ENCODE data around the gene TRIOBP.

Gene TRIOBP

DNA sequence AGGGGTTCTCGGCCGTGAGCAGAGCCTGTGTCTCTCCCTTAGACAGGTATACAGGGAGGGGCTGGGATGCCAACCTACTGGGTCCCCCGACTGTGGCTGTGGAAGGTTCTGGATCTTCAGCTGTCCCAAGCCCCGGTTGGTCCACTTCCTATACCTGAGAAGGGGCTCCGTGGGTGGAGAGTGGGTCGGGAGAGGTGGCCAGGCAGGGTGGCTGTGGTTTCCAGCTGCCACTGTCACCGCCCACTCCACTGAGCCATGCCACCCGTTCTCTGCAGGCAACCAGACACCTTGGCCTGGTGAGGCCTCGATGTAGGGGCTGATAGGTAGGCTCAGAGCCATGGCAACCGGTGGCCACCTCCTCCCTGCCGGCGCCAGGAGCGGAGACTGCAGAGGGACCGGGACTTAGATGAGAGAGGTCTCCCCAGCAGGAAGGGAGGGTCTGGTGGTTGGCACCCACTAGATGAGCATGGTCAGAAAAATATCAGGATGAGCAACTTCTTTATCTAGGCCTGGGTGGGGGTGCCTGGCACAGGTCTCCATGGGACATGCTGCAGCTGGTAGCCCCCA lies 53.8 kb downstream of the TRIOBP start:
- no peak for DNase-seq

DNA sequence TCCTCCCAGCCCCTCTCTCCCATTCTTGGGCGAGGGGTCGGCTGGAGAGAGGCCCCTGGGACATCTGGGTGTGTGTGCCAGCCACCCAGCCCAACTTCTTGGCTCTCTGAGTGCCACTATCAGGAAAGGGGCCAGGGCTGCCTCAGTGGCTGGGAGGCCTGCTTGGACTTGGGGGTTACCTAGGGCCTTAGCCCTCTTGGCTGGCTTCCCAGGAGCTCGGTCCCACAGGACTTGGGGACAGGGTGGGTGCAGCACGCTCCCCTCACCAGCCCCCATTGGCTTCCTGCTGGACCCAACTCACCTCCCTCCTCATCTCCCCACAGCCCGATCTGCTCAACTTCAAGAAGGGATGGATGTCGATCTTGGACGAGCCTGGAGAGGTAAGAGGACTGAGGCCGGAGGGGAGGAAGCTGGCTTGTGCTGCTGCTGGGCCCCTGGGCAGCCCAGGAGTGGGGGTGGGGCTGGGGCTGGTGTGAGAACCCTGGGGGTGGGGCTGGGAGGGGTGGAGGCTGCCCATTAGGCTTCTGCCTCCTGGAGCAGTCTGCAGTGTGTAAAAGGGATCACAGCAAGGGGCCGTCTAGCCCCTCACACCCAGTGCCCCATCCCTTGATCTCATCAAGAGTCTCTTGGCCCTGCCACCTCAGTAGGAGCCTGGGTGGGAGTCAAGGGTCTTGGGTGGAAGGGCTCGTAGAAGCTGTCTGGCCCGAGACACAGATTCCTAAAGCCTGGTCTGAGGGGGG lies 54.8 kb downstream of the TRIOBP start:
- DNase-seq: no peak

DNA sequence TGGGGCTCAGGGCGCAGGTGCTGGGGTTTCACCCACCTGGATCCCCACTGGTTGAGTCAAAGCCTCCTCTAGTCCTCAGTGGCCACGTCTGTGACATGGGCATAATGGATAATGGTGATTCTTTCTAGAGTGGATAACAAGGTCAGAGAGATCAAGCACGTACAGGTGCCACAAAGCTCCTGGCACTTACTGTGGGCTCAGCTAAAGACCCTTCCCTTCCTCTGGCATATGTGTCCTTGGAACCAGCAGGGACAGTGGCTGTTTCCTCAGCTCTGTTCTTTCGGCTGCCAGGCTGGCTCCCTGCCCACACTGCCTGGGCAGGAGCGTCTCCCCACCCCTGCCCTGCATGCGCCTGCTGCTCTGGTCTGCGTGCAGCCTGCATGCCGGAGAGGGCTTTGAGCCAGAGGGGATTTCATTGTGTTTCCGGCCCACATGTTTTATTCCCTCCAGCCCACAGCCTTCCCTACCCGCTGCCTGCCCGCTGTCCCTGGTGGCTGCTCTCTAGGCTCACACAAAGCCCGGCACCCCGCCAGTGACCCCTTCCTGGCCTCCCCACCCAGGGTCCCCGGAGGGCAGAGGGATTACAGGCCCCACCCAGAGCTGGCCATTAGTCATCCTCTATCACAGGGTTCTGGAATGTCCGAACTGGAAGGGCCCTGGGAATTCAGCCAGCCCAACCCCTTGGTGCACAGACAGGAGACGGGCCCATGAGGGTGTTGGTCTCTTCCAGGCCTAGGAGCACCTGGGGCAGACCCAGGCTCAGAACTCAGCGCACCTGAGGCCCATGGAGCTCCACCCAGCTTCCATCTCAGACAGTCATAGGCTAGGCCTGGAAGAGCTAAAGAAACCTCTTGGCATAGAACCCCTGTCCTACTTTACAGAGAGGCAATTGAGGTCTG lies 55.6 kb downstream of the TRIOBP start:
- DNase-seq: no peak

DNA sequence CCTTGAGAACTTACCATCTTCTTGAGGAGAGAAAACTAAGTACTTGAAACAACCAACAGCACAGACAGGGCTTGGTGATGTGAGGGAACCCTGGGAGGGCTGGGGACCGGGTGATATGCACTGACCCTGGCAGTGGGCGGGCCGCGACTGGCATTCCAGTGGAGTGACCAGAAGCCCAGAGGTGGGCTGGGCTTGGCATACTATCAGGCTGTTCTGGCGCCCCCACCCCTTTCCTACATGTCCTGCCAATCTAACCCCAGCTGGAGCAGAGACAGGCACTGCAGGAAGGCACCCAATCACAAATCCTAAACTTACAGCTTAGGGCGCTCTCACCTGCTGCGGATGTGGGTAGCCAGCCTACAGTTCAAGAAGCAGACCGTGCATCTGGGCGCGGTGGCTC lies 56.9 kb downstream of the TRIOBP start:
- DNase-seq: no peak

DNA sequence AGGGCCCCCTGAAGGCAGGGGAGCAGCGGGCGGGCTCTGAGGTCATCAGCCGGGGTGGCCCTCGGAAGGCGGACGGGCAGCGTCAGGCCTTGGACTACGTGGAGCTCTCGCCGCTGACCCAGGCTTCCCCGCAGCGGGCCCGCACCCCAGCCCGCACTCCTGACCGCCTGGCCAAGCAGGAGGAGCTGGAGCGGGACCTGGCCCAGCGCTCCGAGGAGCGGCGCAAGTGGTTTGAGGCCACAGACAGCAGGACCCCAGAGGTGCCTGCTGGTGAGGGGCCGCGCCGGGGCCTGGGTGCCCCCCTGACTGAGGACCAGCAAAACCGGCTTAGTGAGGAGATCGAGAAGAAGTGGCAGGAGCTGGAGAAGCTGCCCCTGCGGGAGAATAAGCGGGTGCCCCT lies 60.8 kb downstream of the TRIOBP start:
- DNase-seq: no peak

DNA sequence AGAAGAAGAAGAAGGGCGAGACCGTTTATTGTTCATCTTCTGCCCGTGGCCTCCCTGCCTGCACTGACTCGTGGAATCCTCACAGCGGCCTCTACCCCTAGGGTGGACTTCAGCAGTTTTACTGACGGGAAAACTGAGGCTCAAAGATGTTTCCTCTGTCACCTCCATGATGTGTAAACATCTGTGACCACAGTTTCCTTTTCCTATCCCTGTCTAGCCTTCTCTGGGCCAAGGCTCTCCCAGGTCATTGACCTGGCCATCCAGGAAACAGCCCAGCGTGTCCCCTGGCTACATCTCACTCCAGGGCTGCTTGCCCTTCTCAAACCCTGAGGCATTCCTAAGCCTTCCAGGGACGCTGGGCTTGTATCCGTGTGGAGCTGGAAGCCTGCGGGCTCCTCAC lies 61.8 kb downstream of the TRIOBP start:
- no peak for DNase-seq

DNA sequence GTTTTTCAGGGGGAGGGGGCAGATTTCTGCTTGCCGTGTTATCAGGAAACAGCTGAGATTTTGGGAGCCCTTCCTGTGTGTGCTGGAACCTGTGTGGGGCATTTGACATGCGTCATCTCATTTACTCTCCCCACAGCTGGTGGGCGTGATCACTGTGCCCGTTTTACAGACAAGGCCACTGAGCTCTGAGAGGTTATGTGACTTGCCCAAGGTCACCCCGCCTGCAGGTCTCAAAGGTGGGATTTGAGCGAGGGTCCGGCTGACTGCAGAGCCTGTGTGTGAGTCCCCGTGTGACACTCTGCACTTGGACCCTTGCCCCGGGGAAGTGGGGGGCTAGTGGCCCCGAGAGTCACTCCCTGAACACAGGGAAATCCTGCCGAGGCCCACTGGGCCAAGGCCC lies 62.4 kb downstream of the TRIOBP start:
- DNase-seq: no peak

DNA sequence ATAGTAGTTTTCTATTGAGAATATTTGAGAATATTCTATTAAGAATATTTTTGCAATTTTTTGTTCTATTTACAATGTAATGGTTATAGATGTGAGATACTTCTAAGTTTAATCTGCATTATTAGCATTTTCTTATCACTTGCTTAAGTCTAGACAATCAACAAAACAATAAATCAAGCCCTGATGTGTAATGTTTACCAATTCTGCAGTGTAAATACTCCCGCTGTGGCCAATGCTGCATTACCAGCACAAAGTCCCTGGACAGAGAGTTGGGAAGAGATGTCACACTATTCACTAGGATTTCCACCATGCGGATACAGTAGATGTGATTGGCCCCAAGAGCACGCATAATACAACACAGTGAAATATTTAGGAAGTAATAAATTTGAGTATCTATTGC lies 63.3 kb downstream of the TRIOBP start:
- no peak for DNase-seq

DNA sequence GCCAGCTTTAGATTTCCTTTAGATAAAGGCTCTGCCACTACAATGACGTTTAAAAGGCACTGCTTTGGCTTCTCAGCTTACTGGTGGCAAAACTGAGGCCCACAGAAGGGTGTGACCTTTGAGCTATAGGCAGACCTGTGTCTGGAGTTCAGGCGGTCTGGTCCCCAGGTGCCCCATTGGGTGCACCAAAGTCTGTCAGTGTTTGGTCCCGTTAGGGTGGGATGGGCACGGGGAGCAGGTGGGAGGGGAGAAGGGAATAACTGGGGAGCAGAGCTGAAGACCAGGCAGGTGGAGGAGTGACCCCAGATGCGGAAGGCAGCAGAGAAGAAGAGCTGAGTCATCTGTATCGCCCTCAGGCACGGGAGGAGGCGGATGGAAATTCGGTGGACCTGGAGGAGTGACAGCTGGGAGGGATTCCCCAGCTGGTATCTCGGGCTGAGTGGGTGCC lies 65.6 kb downstream of the TRIOBP start:
- DNase-seq: no peak

DNA sequence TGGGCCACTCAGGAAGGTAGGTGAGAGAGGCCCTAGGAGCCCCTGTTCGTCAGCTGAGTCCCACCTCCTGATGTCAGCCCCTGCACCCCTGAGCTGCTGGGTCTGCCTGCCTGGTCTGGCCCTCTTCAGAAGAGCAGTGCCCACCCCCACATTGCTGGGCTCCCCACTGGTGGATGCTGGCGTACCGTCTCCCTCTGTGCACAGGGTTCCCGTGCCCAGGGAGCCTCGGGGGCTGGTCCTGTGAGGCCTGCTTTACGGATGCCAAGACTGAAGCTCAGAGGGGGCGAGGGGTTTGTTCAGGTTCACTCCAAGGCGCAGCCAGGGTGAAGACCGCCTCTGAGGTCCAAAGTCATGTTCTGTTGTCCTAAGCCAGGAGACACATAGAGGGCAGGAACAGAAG lies 66.2 kb downstream of the TRIOBP start:
- DNase-seq: no peak

DNA sequence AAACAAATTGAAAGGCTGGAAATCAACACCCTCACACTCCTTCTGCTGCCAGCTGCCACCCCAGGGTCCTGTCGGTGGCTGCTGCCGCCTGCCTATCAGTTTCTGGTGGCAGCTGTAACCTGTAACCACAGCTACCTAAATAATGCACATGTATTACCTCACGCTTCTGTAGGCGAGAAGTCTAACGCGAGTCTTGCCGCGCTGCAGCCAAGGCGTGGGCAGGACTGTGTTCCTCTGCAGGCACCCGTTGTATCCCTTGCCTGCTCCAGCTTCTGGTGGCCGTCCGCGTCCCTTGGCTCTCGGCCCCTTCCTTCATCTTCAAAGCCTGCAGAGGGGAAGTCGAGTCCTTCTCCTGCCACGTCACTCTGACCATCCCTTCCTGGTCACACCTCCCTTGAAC lies 66.8 kb downstream of the TRIOBP start:
- no peak for DNase-seq

DNA sequence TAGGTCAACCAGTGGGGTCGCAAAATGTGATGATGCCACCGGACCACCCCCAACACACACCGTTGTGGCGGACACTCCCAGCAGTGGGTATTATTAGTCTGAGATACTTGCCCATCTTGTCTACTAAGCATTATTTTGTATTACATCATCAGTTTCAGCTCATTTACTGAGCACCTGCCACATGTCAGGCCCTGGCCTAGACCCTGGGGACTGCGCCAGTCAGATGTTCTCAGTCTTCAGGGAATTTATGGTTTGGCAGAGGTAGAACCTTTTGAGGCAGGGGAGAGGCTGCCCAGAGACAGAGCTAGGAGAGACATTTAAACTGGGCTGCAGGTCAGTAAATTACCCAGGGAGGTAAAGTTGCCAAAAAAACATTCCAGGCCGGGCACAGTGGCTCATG lies 67.8 kb downstream of the TRIOBP start:
- no peak for DNase-seq

DNA sequence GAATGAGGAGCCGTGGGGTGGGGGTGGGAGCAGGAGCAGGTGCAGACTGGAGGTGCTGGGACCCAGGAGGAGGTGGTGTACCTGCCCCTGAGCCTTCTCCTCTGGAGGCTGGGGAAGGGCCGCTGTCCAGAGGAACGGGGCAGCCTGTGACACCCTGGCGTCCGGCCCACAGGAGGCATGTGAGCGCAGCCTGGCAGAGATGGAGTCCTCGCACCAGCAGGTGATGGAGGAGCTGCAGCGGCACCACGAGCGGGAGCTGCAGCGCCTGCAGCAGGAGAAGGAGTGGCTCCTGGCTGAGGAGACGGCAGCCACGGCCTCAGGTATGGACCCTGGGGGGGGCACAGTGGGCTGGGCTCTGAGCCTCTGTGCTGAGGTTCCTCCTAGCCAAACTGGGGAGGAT lies 68.7 kb downstream of the TRIOBP start:
- DNase-seq: no peak

DNA sequence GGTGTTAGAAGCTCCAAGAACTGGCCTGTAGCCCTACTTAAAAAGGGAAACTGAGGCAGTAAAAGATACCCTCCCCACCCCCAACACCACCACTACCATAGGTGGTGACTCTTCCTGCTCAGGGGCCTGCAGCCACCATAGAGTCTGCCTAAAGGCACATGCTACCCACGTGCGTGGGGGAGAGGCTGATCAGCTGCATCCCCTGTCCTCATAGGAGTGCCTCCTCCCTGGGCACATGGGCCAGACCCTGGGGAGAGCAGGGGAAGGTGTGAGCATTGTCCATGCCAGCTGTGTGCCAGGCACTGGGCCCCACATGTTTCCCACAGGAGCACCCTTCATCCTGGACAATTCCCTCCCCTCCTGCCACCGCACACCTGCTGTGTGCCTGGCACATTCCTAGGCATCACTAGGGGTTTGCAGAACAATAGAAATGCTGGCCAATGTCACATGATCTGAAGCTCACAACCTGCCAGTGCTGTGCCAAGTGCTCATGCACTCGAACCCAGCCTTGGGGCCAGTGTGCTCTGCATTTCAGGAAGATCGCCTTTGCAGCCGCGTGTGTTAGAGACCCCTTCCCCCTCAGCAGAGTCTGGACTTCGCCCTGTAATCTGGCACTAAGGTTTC lies 69.2 kb downstream of the TRIOBP start:
- DNase-seq: no peak

DNA sequence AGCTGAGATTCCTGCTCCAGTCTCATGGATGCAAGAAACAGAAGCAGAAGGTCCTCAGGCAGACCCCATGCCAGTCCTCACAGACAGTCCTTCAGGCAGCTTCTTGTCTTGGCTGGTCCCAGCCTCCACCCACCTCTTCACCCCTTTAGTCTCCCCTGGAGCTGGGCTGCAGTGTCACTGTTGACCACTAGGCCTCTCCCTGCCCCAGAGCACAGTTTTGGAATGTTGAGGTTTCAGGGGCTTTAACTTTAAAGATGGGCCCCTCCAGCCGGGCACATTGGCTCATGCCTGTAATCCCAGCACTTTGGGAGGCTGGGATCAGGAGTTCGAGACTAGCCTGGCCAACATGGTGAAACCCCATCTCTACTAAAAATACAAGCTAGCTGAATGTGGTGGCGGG lies 71.4 kb downstream of the TRIOBP start:
- DNase-seq: no peak

DNA sequence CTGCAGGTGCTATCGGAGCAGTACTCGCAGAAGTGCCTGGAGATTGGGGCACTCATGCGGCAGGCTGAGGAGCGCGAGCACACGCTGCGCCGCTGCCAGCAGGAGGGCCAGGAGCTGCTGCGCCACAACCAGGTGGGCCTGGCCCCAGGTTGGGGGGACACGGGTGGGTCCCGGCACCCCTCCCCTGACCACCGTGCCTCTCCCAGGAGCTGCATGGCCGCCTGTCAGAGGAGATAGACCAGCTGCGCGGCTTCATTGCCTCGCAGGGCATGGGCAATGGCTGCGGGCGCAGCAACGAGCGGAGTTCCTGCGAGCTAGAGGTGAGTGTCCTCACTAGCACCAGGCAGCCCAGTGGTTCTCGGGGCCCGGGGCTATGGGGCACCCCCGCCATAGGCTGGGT lies 72.2 kb downstream of the TRIOBP start:
- DNase-seq: no peak

DNA sequence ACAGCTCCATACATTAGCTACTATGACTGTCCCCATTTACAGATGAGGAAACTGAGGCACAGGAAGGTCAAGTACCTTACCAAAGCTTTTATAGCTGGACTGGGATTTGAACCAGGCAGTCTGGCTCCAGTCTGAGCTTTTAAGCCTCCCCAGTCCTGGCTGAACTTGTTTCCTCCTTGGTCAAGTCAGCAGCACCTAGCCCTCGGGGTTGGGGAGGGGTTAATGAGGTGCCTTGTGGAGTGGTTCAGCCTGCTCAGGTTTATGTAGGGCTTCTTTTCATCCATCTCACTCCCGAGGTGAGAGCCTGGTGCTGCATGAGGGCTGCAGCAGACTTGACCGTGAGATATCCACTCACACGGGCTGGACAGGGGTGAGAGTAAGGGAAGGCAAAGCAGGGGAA lies 74.2 kb downstream of the TRIOBP start:
- no peak for DNase-seq

DNA sequence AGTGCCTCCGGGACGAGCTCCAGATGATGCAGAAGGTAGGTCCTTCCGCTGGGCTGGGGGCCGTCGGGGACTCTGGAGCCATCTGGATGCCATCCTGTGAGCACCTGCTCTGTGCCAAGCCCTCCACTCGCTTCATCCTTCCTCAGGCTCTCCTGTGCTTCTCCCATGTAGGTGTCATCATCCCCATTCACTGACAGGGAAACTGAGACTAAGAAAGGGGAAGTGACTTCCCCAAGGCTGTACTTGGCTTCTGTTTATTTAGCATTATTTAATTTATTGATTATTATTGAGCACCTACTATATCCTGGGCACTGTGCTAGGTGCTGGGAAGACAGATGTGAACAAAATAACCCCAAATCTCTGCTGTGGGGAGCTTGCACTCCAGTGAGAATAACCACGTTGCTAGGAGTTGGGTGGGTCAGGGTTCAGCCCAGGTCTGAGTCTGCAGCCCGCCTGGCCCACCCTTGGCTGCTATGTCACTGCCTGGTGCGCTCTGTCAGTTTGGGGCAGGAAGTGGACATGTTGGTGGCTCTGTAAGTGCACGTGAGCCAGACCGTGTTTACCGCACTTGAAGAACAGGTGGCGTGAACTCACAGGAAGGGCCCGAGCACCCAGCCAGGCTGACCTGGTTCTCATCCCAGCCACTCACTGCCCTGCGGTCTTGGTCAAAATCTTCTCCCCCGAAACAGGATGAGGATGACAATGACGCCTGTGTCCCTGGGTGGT lies 75.0 kb downstream of the TRIOBP start:
- no peak for DNase-seq

DNA sequence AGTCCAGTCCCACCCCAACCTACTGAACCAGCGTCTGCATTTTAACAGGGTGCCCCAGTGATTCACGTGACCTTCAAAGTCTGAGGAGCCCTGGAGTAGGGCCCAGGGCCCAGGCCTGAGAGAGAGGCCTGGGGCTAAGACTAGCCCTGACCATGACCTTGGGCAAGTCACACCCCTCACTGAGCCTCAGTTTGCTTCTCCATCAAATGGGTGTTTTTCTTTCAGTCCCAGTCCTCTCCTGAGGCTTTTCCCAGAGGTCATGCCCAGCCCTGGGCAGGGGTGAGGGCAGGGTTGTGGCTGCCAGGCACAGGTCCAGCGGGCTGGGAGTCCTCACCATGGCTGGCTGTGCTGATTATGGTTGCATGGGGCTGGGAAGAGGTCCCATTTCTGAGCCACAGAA lies 77.9 kb downstream of the TRIOBP start:
- no peak for DNase-seq

DNA sequence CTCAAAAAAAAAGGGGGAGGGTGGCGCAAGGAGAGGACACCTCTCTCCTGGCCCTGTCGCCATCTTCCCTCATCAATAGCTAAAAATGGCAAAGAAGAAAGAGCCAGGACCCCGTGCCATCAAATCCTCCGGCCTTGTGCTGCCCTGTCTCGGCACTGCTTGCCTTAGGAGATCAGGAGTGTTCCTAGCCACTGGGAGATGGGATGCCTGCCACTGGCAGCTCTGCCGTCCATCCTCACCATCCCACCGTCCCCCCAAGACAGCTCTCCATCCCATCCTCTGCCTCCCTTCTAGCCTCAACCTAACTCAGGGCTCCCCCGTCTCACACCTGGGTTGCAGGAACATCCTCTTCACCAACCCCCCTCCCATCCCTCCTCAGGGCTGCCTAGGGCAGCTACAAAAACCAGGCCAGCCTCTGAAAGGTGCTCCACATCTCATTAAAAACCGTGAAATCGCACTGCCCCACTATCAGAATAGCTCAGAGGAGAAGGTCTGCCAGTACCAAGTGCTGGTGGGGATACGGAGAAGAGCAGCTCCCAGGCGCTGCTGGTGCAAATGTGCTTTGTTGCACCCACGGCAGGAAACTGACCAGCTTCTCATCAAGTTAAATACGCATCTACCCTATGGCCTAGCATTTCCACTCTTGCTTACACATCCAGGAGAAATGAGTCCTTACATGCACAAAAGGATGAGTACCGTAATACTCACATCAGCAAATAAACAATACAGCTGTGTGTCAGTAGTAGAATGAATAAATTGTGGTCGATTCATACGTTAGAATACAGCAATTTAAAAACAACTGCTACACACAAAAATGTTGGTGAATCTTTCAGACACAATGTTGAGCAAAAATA lies 79.2 kb downstream of the TRIOBP start:
- DNase-seq: no peak

DNA sequence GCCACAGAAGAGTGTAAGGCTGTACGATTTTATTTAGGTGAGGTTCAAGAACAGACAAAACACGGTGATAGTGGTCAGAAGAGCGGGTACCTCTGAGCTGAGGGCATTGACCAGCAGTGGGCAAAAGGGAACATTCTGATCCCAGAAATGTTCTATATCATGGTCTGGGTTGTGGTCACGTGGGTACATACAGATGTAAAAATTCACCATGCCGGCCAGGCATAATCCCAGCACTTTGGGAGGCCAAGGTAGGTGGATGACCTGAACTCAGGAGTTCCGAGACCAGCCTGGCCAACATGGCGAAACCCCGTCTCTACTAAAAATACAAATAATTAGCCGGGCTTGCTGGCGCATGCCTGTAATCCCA lies 79.8 kb downstream of the TRIOBP start:
- DNase-seq: no peak
